ENCODE results near the gene ACTBL2. TPM values are rescaled to one million over a fixed set of nuclear protein-coding genes. Genes with fewer than 3 reads are reported as not detected.

Gene ACTBL2
- total RNA-seq (2022; extraction: Qiagen RNA extraction; ENCODE audit: low read depth) = 0.06 to 0.07 TPM in 2 of 5 replicates, not detected in the others

DNA sequence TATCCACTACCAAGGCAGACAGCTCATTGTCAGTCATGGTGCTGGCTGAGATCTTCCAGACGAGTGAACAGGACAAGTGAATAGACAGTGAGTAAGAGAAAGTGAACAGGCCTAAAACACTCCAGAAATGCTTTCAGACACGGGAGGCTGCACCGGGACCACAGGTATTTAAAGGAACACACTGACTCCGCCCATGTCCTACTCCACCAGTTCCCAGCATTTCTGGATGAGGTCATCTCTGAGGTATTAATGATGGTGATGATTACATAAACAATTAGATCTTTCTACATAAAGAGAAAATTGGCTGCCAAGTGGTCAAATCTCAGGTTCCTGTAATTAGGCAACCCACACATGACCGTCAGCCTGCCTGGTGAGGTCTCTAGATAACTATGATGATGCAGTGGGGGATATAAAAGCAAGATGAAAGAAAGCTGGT, at the start of gene ACTBL2:
ACTBL2 (minus strand) TSS at position 141 of the 436 bp plus-strand sequence; CDS start at position 37, 104 bp downstream.

